Lower leg skin (tissue), 4 donors: Measurements from ENCODE around the gene TBC1D10B. TPM values are rescaled to one million over a fixed set of nuclear protein-coding genes. Genes with fewer than 3 reads are reported as not detected.

Experiments
- DNase-seq, 2 donors: peaks; one replicate each; pipeline ENCODE4 v3.0.0-alpha.2; 2019; ENCODE audit warnings: low spot score in 2 of 2
- H3K4me3 ChIP-seq: fragments of 200-600 bp; sonication (generic); 2 replicates; pipeline ENCODE4 v1.5.1; 2017; ENCODE audit warnings: mild to moderate bottlenecking, low read depth; ENCODE audit not compliant: poor library complexity, severe bottlenecking
- POLR2A ChIP-seq, 2 donors: fragments of 450-650 bp; IDR thresholded peaks; one replicate each; pipeline ENCODE4 v1.6.1; 2016 to 2017; ENCODE audit warnings: antibody characterized with exemption in 2 of 2, mild to moderate bottlenecking in 1 of 2, moderate library complexity in 1 of 2
- WGBS, 2 donors: methylation state at CpG; one replicate each; pipeline ENCODE4 v1.1.5; 2018; 5-methylcytosine and 5-hydroxymethylcytosine counted together
- intact Hi-C: fragments of 100-400 bp; cut with DNase I; formaldehyde crosslinking; loops from one replicate; pipeline ENCODE4 v1.15.0; 2023; ENCODE audit warnings: low total_unique reads
- total RNA-seq, 4 donors: library from RNA; depleted of rRNA; stranded (reverse); fragments of >200 nt; gene quantifications; one replicate each; pipeline ENCODE4 v1.1.0, GENCODE V29; 2016
- TF ChIP-seq, protein P1 (sequence below), 3 donors: fragments of 450-650 bp; IDR thresholded peaks; one replicate each; pipeline ENCODE4 v1.5.1; 2016; ENCODE audit warnings: antibody characterized with exemption in 3 of 3, mild to moderate bottlenecking in 3 of 3, moderate library complexity in 2 of 3

The TBC1D10B gene
- total RNA-seq, 4 donors from 2014 or later: 33.2 to 51.8 (median 41.9) TPM

DNA sequence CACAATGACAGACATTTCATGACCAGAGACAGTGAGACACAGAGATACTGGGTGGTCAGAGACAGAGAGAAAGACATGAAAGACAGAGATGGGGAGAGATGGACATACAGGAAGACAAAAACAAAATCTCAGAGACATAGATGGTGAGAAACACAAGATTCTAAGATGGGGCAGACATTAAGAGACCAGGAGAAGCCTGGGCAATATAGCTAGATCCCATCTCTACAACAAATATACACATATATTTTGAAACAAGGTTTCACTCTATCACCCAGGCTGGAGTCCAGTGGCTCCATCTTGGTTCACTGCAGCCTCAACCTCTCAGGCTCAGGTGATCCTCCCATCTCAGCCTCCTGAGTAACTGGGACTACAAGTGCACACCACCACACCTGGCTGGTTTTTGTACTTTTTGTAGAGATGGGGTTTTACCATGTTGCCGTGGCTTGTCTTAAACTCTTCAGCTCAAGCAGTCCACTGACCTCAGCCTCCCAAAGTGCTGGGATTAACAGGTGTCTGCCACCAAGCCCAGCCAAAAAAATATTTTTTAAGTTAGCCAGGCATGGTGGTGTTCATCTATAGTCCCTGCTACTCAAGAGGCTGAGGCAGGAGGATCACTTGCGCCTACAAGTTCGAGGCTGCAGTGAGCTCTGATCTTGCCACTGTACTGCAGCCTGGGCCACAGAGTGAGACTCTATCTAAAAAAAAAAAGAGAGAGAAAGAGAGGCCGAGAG lies 9.9 kb upstream of the TBC1D10B start:
- TF ChIP-seq, protein P1, sequence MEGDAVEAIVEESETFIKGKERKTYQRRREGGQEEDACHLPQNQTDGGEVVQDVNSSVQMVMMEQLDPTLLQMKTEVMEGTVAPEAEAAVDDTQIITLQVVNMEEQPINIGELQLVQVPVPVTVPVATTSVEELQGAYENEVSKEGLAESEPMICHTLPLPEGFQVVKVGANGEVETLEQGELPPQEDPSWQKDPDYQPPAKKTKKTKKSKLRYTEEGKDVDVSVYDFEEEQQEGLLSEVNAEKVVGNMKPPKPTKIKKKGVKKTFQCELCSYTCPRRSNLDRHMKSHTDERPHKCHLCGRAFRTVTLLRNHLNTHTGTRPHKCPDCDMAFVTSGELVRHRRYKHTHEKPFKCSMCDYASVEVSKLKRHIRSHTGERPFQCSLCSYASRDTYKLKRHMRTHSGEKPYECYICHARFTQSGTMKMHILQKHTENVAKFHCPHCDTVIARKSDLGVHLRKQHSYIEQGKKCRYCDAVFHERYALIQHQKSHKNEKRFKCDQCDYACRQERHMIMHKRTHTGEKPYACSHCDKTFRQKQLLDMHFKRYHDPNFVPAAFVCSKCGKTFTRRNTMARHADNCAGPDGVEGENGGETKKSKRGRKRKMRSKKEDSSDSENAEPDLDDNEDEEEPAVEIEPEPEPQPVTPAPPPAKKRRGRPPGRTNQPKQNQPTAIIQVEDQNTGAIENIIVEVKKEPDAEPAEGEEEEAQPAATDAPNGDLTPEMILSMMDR (IDR thresholded peaks at IDR 0.05): no peak
- no peak for TF ChIP-seq POLR2A (IDR thresholded peaks at IDR 0.05)
- 89 to 90% methylated on average over 4 of the region's 4 CpGs for WGBS, 2 donors
- intact Hi-C loops: no loop called here
- no peak overlapping the region for H3K4me3 ChIP-seq
- no peak for DNase-seq

DNA sequence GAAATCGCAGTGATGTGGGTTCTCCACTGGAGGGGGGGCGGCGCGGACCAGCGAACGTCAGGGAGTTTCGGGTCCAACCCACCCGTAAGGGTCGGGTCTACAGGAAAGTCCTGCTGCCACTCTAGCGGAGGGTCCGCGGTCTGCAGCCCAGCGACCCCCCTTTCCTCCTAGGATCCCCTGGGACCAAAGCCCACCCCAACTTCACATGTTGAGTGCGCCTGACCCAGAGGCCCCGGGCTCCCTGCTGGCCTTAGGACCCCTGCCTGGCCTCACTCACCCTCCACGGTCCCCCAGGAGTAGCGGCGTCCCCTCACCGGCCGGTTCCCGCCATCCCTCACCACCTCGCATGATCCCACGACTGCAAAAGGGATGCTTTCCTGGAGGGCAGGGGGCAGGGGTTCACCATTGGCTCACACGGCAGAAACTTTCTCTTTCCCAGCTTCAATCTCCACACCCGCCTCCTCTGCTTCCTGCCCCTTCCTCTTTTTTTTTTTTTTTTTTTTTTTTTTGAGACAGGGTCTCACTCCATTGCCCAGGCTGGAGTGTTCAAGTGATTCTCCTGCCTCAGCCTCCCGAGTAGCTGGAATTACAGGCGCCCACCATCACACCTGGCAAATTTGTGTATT lies 9.0 kb upstream of the TBC1D10B start:
- H3K4me3 ChIP-seq: peak overlapping the region; percentile 57
- TF ChIP-seq, protein P1 (IDR thresholded peaks at IDR 0.05): no peak
- no peak for TF ChIP-seq POLR2A (IDR thresholded peaks at IDR 0.05)
- 36 to 46% methylated on average over 17 to 27 of the region's 27 CpGs for WGBS, 2 donors
- intact Hi-C loops: no loop called here
- DNase-seq: peak in 1 of 2 donors; percentile 86

DNA sequence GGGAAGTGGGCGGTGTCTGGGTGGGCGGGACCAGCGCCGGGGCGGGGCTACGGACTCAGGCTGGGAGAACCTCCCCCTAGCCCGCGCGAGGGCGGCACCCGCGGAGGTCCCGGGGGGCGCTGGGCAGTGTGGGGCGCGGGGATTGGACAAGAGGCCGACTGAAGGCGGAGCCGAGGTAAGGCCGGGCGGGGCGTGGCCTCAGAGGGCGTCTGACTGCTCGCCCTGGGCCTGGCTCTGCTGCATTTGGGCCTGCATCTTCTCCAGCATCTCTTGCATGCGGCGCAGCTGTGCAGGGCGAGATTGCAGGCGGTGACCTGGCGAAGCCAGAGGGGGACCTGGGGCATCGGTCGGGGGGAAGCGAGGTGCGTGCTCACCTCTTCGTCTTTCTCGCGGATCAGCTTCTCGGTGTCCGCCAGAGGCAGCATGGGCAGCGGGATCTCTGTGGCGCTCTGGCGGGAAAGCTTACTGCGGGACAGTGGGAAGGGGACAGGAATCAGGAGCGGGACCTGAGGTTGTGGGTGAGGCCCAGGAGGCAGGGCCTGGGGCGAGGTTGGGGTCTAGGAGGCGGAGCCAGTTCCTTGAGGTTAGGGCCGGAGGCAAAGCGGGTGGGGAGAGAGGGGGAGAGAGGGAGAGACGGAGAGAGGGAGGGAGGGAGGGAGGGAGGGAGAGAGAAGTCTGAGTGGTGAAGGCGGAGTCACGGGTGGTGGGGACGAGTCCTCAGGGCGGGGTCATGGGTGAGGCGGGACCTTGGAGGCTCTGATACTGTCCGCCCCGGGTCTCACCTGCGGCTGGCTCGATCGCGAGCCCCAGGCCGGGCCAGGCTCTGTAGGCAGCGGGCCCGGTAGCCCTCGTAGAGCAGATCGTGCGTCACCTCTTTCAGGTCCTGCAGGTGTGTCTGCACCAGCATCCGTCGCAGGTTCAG lies 8.2 kb upstream of the TBC1D10B start:
- intact Hi-C loops: no loop called here
- WGBS, 2 donors: 0% methylated on average over 66 of the region's 67 CpGs
- no peak for TF ChIP-seq POLR2A (IDR thresholded peaks at IDR 0.05)
- TF ChIP-seq, protein P1 (IDR thresholded peaks at IDR 0.05): no peak

DNA sequence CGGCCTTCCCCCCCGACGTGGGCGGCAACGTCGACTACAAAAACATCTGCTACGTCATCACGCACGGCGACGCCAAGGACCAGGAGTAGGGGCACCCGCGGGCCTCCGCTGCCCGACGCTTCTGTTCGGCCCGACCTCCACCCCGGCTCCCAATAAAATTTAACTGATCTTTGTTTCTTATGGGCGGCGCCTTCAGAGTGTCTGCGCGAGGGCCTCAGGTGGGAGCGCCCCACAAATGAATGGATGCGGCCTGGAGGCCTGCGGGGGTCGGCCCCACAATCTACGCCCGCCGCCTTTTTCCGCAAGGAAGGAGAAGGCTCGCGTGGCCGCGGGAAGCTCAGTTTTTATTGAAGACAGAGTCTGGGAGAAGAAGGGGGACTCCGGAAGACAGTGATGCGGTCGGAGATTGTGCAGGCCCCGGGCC lies 7.5 kb upstream of the TBC1D10B start:
- intact Hi-C loops: no loop called here
- peak; percentile 93 to 99 for DNase-seq
- 0 to 1% methylated on average over 36 to 39 of the region's 39 CpGs for WGBS, 2 donors
- peak in 1 of 2 donors; percentile 29 for TF ChIP-seq POLR2A (IDR thresholded peaks at IDR 0.05)
- TF ChIP-seq, protein P1 (IDR thresholded peaks at IDR 0.05): no peak
- peak overlapping the region; percentile 41 for H3K4me3 ChIP-seq

More for the DNA sequence above, 8.2 kb upstream of the TBC1D10B start:
- peak overlapping the region; percentile 57 for H3K4me3 ChIP-seq
- peak; percentile 99 to 100 for DNase-seq

DNA sequence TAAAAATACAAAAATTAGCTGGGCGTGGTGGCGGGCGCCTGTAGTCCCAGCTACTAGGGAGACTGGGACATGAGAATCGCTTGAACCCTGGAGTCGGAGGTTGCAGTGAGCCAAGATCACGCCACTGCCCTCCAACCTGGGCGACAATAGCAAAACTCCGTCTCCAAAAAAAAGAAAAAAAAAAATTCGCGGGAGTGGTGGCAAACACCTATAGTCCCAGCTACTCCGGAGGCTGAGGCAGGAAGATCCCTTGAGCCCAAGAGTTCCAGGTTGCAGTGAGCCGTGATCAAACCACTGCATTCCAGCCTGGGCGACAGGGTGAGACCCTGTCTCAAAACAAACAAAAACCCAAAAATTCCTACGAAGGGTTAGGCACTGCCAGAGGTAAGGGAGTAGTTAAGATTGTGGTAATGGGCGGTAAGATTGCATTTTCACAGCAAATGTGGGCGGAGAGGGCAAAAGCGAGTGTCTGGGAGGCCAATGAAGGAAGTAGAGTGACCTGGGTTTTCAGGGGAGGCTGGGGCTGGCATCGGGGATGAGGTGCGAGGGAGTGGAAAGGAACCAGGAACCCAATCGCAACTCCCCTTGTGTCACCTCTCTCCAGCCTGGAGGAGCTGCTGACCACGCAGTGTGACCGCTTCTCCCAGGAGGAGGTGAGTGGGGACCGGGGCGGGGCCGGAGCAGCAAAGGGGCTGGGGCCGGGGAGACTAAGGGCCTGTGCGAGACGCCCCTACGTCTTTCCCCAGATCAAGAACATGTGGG lies 6.9 kb upstream of the TBC1D10B start:
- DNase-seq: no peak
- 29 to 36% methylated on average over 27 to 29 of the region's 29 CpGs for WGBS, 2 donors
- intact Hi-C loops: no loop called here
- H3K4me3 ChIP-seq: peak overlapping the region; percentile 41
- TF ChIP-seq, protein P1 (IDR thresholded peaks at IDR 0.05): no peak
- TF ChIP-seq POLR2A (IDR thresholded peaks at IDR 0.05): no peak
